Kidney glomerular epithelial cell (primary cell): ENCODE results near the gene PDE1C.

ENCODE experiments used
- DNase-seq: peaks from one replicate; lab custom pipeline; 2025; lab: John Stamatoyannopoulos, UW

PDE1C gene

GRCh38 chr7:31772211-31772610 lies 298.0 kb downstream of the PDE1C start:
- DNase-seq = no peak

DNA sequence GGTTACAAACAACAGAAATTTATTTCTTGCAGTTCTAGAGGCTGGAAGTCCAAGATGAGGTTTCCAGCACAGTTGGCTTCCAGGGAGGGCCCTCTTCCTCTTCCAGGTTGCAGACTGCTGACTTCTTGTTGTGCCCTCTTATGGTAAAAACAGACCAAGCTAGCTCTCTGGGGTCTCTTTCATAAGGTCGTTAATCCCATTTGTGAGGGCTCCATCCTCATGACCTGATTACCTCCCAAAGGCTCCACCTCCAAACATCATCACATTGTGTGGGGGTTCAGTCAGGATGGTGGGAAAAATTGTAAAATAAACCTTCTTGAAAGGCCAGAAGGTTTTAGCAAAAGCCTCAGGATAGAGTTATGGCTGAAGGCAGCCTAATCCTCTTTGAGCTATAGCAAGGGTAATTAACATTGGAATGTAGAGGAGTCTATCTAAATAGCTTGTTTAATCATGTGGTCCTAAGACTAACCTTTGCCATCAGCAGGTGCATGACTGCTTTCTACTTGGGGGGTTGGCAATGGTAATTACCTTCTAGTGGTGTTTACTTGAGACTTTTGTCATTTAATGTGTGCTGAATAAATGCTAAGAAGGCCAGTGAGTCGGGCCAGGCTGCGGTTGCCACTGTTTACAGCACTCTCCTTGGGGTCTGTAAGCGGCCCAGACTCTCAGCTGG lies 302.4 kb downstream of the PDE1C start:
- no peak for DNase-seq

DNA sequence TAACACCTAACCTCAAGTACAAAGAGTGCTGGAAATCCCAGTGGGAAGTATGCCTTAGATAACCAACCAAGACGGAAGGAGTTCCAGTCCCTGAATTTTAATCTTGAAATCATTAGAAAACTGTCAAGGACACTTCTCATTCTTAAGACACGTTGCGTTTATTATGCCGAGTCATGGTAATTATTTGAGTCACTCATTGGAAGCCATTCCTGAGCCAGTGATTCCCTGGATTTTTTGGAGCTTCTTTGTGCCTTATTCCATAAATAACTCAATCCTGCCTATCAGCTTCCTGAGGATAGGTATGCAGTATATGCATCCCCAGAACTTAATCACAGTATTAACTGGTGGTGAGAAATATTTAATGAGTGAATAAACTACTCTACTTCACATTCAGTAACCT lies 305.7 kb downstream of the PDE1C start:
- DNase-seq = no peak

DNA sequence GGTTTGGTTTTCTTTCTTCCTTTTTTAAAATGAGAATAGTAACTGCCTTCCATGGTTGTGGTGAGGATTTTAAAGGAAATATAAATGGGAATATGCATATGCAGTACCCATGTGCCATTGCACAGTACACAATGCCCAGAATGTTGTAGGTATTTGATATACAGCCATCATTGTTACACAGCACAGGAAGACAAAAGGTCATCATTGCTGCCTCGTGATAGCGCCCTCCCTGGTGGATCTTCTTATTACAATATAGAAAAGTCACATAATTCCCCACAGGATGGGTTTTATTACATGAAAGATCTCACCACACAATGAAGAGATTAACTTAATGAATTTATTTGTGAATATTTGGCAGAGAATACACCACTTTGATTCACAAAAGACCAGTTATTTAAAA lies 306.7 kb downstream of the PDE1C start:
- no peak for DNase-seq

- no peak for DNase-seq
Measured at GRCh38 chr7:31761646-31762045, 308.6 kb downstream of the PDE1C start.

DNA sequence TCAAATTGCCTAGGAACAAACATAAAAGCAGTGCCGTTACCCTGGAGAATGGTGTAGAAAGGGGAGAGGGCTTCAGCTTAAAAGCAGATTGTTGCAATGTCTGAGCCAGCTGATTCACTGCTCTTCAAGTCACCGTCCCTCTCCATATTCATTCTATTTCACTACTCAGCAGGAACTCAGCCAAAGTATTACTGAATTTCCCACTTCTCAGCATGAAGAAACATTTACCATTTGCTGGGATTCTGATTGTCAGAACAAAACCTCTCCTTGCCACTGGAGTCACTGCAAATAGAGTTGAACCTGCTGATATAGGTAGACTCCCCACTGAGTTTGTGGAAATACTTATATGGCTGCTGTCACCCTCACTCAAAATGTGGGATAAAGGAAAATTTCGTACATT lies 311.5 kb downstream of the PDE1C start:
- DNase-seq = no peak

GRCh38 chr7:31751726-31752125 lies 318.5 kb downstream of the PDE1C start:
- no peak for DNase-seq

GRCh38 chr7:31748084-31748483 lies 322.1 kb downstream of the PDE1C start:
- no peak for DNase-seq

DNA sequence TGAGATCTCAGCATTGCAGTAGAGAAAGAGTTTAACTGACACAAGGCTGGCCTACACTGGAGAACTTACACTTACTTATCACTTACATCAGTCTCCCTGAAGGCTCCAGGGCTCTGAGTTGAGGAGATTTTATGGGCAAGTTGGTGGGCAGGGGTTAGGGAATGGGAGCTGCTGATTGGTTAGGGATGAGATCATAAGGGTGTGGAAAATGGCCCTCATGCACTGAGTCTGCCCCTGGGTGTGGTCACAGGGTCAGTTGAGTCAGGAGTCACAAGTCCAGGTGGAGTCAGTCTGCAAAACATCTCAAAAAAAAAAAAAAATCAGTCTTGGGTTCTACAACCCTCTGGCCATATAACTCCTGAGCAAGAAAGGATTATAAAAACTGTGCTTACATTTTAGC lies 322.7 kb downstream of the PDE1C start:
- DNase-seq = no peak

- DNase-seq = peak; percentile 59
Measured at GRCh38 chr7:31744294-31744874, 325.8 kb downstream of the PDE1C start.

GRCh38 chr7:31741852-31742251 lies 328.4 kb downstream of the PDE1C start:
- peak; percentile 8 for DNase-seq

- peak; percentile 46 for DNase-seq
Measured at GRCh38 chr7:31735991-31736982, 333.9 kb downstream of the PDE1C start.

DNA sequence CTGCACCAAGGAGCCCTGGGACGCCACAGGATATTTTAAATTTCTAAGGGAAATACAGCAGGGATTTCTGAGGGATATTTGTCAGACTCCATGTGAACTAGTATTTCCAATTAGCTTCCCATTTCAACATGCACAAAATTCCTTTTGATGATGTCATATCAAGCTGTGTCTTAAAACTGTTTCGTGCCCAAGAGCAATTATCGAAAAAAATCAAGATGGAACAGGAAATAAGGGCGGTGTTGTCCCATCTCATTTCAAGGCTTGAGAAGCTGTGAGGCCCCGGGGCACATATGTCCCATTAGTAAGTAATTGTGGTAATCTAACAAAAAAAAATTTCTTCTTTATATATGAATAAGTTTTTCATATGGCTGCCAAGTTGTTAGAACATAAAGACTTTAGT lies 335.8 kb downstream of the PDE1C start:
- no peak for DNase-seq

- DNase-seq = no peak
Measured at GRCh38 chr7:31729195-31729804, 340.9 kb downstream of the PDE1C start.

DNA sequence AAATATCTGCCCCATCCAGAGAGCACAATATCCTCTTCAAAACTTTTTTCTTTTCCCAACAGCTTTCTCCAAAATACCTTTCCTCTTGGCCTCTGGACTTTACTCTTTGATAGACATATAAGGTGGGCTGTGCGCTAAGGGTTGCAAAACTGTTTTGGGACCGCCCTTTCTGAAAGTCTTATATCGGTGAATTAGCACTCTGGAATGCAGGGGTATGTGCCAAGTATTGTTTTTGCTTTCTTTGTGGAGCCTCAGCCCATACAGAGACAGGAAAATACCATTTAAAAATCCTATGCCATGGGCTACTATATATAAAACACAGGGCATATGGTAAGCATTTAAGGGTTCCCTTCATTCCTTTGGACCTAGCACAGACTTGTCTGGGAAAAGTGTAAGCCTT lies 345.5 kb downstream of the PDE1C start:
- DNase-seq = no peak

DNA sequence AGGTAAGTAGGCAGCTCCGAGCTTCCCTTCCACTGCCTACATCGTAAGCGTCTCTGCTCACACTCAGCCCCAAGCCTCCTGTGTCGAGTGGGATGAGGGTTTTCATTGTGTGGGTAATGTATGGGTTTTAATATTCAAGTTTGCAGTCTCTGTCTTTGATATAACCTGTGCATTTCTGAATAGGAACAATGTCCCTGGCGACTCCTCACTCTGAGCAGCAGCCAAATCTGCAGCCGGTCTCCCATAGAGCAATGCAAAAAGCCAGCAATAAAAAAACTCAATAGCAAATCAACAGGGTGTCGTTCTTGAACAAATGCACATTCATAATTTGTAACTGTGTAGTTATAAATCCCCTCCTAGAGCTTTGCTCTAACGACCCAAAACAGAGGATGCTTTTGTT lies 349.8 kb downstream of the PDE1C start:
- no peak for DNase-seq

DNA sequence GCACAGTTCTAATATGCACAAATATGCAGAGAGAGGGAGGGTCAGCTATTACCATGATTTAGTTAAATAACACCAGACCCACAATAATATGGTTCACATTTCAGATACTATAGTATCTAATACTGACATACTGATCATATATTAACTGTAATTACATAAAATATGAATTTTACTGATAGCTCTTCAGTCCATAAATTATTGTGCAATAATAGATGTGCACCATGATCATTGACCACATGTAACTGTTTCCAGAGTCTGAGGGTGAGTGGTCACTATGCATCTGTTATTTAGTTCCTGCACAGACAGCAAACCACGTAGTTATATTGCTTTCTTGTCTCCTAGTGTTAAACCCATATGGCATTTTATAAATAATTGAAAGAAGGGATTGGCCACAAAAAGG lies 353.9 kb downstream of the PDE1C start:
- DNase-seq = no peak

- no peak for DNase-seq
Measured at GRCh38 chr7:31710171-31710570, 360.0 kb downstream of the PDE1C start.

DNA sequence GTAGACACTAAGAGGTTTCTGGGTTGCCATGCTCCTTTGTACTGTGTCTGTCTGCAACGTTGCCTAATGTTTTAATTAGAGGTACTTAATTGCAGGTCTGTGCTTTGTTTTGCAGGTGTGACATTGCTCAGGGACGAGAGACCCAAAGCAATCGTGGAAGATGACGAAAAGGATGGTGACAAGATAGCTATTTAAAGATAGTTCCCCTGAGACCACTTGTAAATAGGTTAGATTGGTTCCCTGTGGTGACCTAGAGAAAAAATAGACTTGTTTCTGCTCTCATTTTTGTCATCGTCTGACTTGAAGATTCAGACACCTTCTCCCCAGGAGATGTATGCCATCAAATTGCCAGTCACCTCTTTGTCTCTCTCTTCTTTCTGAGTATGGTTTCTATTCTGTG lies 363.1 kb downstream of the PDE1C start:
- no peak for DNase-seq

GRCh38 chr7:31705377-31705776 lies 364.8 kb downstream of the PDE1C start:
- no peak for DNase-seq

DNA sequence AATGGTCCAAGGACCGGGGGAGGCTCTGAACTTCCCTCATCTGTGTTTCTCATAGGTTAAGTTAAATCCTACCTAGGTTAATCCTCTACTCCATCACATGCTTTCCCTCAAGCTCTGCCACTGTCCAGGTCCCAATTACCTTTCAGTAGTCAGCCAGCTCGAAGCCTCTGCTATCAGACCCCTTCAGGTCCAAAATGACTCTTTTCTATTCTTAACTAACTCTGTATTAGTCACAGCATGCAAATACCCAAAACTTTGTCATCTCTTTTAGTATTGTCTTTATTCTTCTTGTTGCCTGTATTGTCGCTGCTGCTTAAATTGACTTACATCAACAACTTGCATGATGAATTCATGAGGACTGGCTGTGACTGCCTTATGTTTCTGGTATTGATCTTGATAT lies 367.9 kb downstream of the PDE1C start:
- DNase-seq = no peak
